Measurements from ENCODE around the gene RCAN3. TPM values are rescaled to one million over a fixed set of nuclear protein-coding genes. Genes with fewer than 3 reads are reported as not detected.

RCAN3 gene
- total and polyA plus RNA-seq, 9 of the 15 experiments (the other 6 are each of a cell fraction or from before 2014, with no cell fraction given) = 0.10 to 1.4 (median 0.43) TPM

DNA sequence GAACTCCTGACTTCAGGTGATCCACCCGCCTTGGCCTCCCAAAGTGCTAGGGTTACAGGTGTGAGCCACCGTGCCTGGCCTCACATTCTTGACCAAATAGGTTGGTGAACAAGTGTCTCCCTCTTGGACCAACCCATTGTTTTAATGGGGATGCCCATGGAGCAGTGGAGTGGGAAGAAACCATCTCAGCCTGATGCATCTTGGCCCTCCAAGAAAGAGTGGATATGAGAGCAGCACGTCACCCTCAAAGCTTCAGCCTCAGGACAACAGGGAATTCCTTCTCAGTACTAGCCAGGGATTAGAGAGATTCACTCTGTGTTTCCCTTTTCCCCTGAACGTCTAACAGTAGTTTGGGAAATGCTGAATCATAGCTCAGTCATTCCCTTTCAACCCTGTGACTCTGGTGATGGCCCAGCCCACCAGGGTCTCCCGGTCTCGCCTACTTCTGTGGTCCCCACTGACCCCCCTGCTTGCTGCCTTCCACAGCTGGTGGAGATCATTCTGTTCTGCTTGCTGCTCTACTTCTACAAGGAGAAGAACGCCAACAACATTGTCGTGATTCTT is 49.6 kb upstream of the RCAN3 start (continued):
- TF ChIP-seq, protein P1, sequence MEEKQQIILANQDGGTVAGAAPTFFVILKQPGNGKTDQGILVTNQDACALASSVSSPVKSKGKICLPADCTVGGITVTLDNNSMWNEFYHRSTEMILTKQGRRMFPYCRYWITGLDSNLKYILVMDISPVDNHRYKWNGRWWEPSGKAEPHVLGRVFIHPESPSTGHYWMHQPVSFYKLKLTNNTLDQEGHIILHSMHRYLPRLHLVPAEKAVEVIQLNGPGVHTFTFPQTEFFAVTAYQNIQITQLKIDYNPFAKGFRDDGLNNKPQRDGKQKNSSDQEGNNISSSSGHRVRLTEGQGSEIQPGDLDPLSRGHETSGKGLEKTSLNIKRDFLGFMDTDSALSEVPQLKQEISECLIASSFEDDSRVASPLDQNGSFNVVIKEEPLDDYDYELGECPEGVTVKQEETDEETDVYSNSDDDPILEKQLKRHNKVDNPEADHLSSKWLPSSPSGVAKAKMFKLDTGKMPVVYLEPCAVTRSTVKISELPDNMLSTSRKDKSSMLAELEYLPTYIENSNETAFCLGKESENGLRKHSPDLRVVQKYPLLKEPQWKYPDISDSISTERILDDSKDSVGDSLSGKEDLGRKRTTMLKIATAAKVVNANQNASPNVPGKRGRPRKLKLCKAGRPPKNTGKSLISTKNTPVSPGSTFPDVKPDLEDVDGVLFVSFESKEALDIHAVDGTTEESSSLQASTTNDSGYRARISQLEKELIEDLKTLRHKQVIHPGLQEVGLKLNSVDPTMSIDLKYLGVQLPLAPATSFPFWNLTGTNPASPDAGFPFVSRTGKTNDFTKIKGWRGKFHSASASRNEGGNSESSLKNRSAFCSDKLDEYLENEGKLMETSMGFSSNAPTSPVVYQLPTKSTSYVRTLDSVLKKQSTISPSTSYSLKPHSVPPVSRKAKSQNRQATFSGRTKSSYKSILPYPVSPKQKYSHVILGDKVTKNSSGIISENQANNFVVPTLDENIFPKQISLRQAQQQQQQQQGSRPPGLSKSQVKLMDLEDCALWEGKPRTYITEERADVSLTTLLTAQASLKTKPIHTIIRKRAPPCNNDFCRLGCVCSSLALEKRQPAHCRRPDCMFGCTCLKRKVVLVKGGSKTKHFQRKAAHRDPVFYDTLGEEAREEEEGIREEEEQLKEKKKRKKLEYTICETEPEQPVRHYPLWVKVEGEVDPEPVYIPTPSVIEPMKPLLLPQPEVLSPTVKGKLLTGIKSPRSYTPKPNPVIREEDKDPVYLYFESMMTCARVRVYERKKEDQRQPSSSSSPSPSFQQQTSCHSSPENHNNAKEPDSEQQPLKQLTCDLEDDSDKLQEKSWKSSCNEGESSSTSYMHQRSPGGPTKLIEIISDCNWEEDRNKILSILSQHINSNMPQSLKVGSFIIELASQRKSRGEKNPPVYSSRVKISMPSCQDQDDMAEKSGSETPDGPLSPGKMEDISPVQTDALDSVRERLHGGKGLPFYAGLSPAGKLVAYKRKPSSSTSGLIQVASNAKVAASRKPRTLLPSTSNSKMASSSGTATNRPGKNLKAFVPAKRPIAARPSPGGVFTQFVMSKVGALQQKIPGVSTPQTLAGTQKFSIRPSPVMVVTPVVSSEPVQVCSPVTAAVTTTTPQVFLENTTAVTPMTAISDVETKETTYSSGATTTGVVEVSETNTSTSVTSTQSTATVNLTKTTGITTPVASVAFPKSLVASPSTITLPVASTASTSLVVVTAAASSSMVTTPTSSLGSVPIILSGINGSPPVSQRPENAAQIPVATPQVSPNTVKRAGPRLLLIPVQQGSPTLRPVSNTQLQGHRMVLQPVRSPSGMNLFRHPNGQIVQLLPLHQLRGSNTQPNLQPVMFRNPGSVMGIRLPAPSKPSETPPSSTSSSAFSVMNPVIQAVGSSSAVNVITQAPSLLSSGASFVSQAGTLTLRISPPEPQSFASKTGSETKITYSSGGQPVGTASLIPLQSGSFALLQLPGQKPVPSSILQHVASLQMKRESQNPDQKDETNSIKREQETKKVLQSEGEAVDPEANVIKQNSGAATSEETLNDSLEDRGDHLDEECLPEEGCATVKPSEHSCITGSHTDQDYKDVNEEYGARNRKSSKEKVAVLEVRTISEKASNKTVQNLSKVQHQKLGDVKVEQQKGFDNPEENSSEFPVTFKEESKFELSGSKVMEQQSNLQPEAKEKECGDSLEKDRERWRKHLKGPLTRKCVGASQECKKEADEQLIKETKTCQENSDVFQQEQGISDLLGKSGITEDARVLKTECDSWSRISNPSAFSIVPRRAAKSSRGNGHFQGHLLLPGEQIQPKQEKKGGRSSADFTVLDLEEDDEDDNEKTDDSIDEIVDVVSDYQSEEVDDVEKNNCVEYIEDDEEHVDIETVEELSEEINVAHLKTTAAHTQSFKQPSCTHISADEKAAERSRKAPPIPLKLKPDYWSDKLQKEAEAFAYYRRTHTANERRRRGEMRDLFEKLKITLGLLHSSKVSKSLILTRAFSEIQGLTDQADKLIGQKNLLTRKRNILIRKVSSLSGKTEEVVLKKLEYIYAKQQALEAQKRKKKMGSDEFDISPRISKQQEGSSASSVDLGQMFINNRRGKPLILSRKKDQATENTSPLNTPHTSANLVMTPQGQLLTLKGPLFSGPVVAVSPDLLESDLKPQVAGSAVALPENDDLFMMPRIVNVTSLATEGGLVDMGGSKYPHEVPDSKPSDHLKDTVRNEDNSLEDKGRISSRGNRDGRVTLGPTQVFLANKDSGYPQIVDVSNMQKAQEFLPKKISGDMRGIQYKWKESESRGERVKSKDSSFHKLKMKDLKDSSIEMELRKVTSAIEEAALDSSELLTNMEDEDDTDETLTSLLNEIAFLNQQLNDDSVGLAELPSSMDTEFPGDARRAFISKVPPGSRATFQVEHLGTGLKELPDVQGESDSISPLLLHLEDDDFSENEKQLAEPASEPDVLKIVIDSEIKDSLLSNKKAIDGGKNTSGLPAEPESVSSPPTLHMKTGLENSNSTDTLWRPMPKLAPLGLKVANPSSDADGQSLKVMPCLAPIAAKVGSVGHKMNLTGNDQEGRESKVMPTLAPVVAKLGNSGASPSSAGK (IDR thresholded peaks at IDR 0.05) = no peak
- TF ChIP-seq NFE2 (IDR thresholded peaks at IDR 0.05; ENCODE audit: low read depth) (peak; percentile 62; the same call in 1 of the 2 replicates), DPF2 (IDR thresholded peaks at IDR 0.05) (no peak), CLOCK (CRISPR knock-in tag; IDR thresholded peaks at IDR 0.05; ENCODE audit: borderline replicate concordance) (no peak), MAFG (tag; conservative IDR thresholded peaks at IDR 0.05) (peak; percentile 64), XRCC3 (IDR thresholded peaks at IDR 0.05) (no peak), FUS (optimal IDR thresholded peaks at IDR 0.05; ENCODE audit: low read depth, low read length) (no peak), E2F3 (CRISPR knock-in tag; IDR thresholded peaks at IDR 0.05) (no peak)
- TF ChIP-seq, protein P2, sequence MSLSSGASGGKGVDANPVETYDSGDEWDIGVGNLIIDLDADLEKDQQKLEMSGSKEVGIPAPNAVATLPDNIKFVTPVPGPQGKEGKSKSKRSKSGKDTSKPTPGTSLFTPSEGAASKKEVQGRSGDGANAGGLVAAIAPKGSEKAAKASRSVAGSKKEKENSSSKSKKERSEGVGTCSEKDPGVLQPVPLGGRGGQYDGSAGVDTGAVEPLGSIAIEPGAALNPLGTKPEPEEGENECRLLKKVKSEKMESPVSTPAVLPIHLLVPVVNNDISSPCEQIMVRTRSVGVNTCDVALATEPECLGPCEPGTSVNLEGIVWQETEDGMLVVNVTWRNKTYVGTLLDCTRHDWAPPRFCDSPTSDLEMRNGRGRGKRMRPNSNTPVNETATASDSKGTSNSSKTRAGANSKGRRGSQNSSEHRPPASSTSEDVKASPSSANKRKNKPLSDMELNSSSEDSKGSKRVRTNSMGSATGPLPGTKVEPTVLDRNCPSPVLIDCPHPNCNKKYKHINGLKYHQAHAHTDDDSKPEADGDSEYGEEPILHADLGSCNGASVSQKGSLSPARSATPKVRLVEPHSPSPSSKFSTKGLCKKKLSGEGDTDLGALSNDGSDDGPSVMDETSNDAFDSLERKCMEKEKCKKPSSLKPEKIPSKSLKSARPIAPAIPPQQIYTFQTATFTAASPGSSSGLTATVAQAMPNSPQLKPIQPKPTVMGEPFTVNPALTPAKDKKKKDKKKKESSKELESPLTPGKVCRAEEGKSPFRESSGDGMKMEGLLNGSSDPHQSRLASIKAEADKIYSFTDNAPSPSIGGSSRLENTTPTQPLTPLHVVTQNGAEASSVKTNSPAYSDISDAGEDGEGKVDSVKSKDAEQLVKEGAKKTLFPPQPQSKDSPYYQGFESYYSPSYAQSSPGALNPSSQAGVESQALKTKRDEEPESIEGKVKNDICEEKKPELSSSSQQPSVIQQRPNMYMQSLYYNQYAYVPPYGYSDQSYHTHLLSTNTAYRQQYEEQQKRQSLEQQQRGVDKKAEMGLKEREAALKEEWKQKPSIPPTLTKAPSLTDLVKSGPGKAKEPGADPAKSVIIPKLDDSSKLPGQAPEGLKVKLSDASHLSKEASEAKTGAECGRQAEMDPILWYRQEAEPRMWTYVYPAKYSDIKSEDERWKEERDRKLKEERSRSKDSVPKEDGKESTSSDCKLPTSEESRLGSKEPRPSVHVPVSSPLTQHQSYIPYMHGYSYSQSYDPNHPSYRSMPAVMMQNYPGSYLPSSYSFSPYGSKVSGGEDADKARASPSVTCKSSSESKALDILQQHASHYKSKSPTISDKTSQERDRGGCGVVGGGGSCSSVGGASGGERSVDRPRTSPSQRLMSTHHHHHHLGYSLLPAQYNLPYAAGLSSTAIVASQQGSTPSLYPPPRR (CRISPR knock-in tag; IDR thresholded peaks at IDR 0.05; ENCODE audit: borderline replicate concordance) = no peak

Data from K562 (cell line).